ENCODE measurements around the gene POLD4. TPM values are rescaled to one million over a fixed set of nuclear protein-coding genes. Genes with fewer than 3 reads are reported as not detected.

The POLD4 gene
- total RNA-seq, 2 experiments from 2014 or later: 31.7 to 39.5 TPM

GRCh38 chr11:67337257-67337656, 16.1 kb downstream of the POLD4 start:
- TF ChIP-seq CTCF (IDR thresholded peaks at IDR 0.05): no peak
- DNase-seq (no peak), ATAC-seq (ENCODE audit: poor library complexity) (no peak)
- no peaks in the 10 kb centered on the region for H3K9me3 Mint-ChIP-seq
- H3K27ac Mint-ChIP-seq: no peak overlapping the region
- POLR2A ChIA-PET: interaction anchor here (0.7 to 1.8 kb wide), 3 partner anchors 8 to 17 kb away, joined by 3 to 5 read pairs (median 4); partner anchors contain the start of gene POLD4
- H3K4me3 Mint-ChIP-seq: no peak overlapping the region
- Histone ChIP-seq H3K4me3 (ENCODE audit: low read length) (no peak overlapping the region), H3K36me3 (ENCODE audit: insufficient read depth, low read length) (no peaks in the 10 kb centered on the region), H3K4me1 (ENCODE audit: insufficient read depth, low read length) (no peaks in the 10 kb centered on the region), H3K27ac (ENCODE audit: low read depth in 1 of 2, low read length in 2 of 2) (no peak overlapping the region), H3K27me3 (ENCODE audit: control insufficient read depth in 1 of 2, insufficient read depth in 2 of 2, low read length in 2 of 2) (no peaks in the 10 kb centered on the region), H3K9me3 (ENCODE audit: control insufficient read depth in 1 of 2, insufficient read depth in 1 of 2, low read length in 2 of 2) (no peaks in the 10 kb centered on the region)
- intact Hi-C loops (cut with DNase I, micrococcal nuclease): no loop called here
- no peaks in the 10 kb centered on the region for H3K36me3 Mint-ChIP-seq (ENCODE audit: low read depth)
- CTCF ChIA-PET: interaction anchor here (1.1 to 4.1 kb wide), 3 partner anchors 8 to 45 kb away, joined by 3 to 18 read pairs (median 6); no protein-coding TSS in a partner anchor
- no peaks in the 10 kb centered on the region for H3K27me3 Mint-ChIP-seq
- peaks cover 1% of the 10 kb centered on the region for H3K4me1 Mint-ChIP-seq (ENCODE audit: low read depth)

GRCh38 chr11:67332081-67332691, 21.2 kb downstream of the POLD4 start:
- no peaks in the 10 kb centered on the region for H3K4me1 Mint-ChIP-seq (ENCODE audit: low read depth)
- H3K4me1 ChIP-seq (ENCODE audit: insufficient read depth, low read length): no peaks in the 10 kb centered on the region
- ATAC-seq (ENCODE audit: poor library complexity): no peak
- H3K36me3 Mint-ChIP-seq (ENCODE audit: low read depth): no peaks in the 10 kb centered on the region
- no peak overlapping the region for H3K4me3 Mint-ChIP-seq
- H3K27ac ChIP-seq (ENCODE audit: low read depth in 1 of 2, low read length in 2 of 2): no peak overlapping the region
- intact Hi-C loops (cut with DNase I, micrococcal nuclease): no loop called here
- ChIA-PET CTCF (interaction anchor here (1.0 to 1.4 kb wide), 2 partner anchors 22 to 50 kb away, joined by 3 to 5 read pairs; partner anchors contain the start of gene POLD4), POLR2A (no interaction called here)
- no peaks in the 10 kb centered on the region for H3K36me3 ChIP-seq (ENCODE audit: insufficient read depth, low read length)
- H3K27me3 ChIP-seq (ENCODE audit: control insufficient read depth in 1 of 2, insufficient read depth in 2 of 2, low read length in 2 of 2): no peaks in the 10 kb centered on the region
- no peak for TF ChIP-seq CTCF (IDR thresholded peaks at IDR 0.05)
- H3K9me3 Mint-ChIP-seq: no peaks in the 10 kb centered on the region
- no peaks in the 10 kb centered on the region for H3K9me3 ChIP-seq (ENCODE audit: control insufficient read depth in 1 of 2, insufficient read depth in 1 of 2, low read length in 2 of 2)
- DNase-seq: no peak
- no peak overlapping the region for H3K4me3 ChIP-seq (ENCODE audit: low read length)
- no peak overlapping the region for H3K27ac Mint-ChIP-seq
- no peaks in the 10 kb centered on the region for H3K27me3 Mint-ChIP-seq

GRCh38 chr11:67323526-67323925, 29.8 kb downstream of the POLD4 start:
- H3K9me3 ChIP-seq (ENCODE audit: control insufficient read depth in 1 of 2, insufficient read depth in 1 of 2, low read length in 2 of 2): no peaks in the 10 kb centered on the region
- H3K27me3 ChIP-seq (ENCODE audit: control insufficient read depth in 1 of 2, insufficient read depth in 2 of 2, low read length in 2 of 2): no peaks in the 10 kb centered on the region
- peaks cover 11% of the 10 kb centered on the region for H3K4me1 Mint-ChIP-seq (ENCODE audit: low read depth)
- TF ChIP-seq CTCF (IDR thresholded peaks at IDR 0.05): no peak
- DNase-seq (no peak), ATAC-seq (ENCODE audit: poor library complexity) (no peak)
- ChIA-PET POLR2A (interaction anchor here (2.0 kb wide), 1 partner anchor 22 kb away, joined by 5 read pairs; no protein-coding TSS in a partner anchor), CTCF (interaction anchor here (5.4 kb wide), 1 partner anchor 29 kb away, joined by 20 read pairs; the partner anchor contains the start of gene POLD4)
- no peaks in the 10 kb centered on the region for H3K4me1 ChIP-seq (ENCODE audit: insufficient read depth, low read length)
- no peaks in the 10 kb centered on the region for H3K36me3 Mint-ChIP-seq (ENCODE audit: low read depth)
- no peak overlapping the region for H3K27ac ChIP-seq (ENCODE audit: low read depth in 1 of 2, low read length in 2 of 2)
- H3K27me3 Mint-ChIP-seq: no peaks in the 10 kb centered on the region
- no peaks in the 10 kb centered on the region for H3K36me3 ChIP-seq (ENCODE audit: insufficient read depth, low read length)
- H3K27ac Mint-ChIP-seq: no peak overlapping the region
- H3K9me3 Mint-ChIP-seq: no peaks in the 10 kb centered on the region
- H3K4me3 ChIP-seq (ENCODE audit: low read length): no peak overlapping the region
- no peak overlapping the region for H3K4me3 Mint-ChIP-seq
- intact Hi-C loops (cut with DNase I, micrococcal nuclease): no loop called here
